ENCODE data around the gene TATDN3.
"Not testable (repeated sequence)": the region's sequence is repeated elsewhere in the genome, so short reads cannot be mapped to it uniquely, and the experiment has no call there.

The TATDN3 gene

GRCh38 chr1:212833211-212834207, 41.8 kb downstream of the TATDN3 start:
- DNase-seq, result not testable (repeated sequence)

- no peak for DNase-seq
These were observed 46.5 kb downstream of the TATDN3 start for GRCh38 chr1:212838145-212838544.

- not testable (repeated sequence) for DNase-seq
These were observed 52.8 kb downstream of the TATDN3 start for GRCh38 chr1:212844521-212844920.

GRCh38 chr1:212847549-212847948, 55.9 kb downstream of the TATDN3 start, which contains the start of gene SPATA45:
Gene SPATA45 (minus strand): TSS chr1:212847649. CDS start chr1:212836149, 11,500 bp downstream.
- no peak for DNase-seq

DNA sequence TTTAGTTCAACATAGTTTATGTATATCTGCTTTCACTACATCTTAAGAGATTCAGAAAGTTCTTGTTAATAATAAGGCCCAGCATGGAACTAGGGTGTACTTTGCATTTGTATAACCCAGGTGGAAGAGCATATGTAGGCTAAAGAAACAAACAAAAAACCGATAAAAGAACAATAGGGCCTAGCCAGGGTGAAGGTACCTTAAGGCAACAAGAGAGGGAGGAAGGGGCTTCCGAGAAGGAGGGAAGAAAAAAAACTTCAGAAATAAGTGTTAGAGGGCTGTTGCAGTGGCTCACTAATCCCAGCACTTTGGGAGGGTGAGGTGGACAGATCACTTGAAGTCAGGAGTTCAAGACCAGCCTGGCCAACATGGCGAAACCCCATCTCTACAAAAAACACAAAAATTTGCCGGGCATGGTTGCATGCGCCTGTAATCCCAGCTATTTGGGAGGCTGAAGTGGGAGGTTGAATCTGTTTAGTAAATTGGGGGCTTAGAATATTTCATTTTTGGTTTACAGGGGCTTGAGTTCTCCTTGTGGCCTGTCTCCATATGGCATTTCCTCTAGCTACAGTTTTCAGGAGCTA, 60.5 kb downstream of the TATDN3 start:
- no peak for DNase-seq

DNA sequence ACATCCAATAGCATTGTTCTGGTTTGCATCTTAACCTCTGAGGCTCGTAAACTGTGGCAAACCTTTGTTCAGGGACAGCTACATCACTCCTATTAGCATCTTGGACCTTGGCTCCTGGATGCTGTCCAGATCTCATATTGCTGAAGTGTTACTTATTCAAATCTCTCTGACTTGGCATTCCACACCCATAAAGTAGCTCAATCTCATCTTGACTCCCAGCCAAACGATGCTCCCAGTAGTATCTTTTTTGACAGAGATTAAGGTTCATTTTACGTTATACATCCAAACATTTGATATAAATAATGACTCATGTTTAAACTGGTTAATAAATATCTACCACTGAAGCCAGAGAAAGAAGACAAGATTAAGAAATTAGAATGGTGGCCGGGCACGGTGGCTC, 62.0 kb downstream of the TATDN3 start:
- no peak for DNase-seq

GRCh38 chr1:212856755-212857154, 65.1 kb downstream of the TATDN3 start:
- no peak for DNase-seq

DNA sequence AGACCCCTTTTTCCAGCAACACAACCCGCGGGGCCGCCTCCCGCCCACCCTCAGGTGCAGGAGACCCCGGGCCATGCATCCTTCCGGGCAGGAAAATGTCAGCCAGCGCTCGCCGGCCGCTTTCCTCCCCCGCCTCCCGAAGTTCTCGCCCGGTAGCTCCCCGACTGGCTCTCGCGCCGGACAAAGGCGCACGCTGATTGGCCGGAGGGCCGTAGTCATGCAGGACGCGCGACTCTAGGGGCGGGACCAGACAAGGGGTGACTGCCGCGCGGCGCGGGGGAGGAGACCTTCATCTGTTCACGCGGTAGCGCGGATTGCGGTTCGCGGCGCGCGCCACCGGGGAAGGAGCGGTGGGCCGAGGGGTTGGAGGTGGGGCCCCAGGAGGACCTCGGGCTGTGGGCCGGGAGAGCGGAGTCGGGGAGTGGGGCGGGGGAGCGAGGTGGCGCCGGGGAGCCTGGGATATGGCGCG, 66.3 kb downstream of the TATDN3 start, which contains the start of gene FLVCR1:
Gene FLVCR1 (plus strand): TSS at position 284 of the 469 bp plus-strand sequence. CDS start 178 bp downstream, at position 462.
- peak; percentile 80 for DNase-seq

GRCh38 chr1:212858461-212859265, 67.0 kb downstream of the TATDN3 start:
- no peak for DNase-seq

- DNase-seq, result no peak
These were observed 69.3 kb downstream of the TATDN3 start for GRCh38 chr1:212860713-212861581.

- no peak for DNase-seq
These were observed 70.5 kb downstream of the TATDN3 start for GRCh38 chr1:212862111-212862690.

DNA sequence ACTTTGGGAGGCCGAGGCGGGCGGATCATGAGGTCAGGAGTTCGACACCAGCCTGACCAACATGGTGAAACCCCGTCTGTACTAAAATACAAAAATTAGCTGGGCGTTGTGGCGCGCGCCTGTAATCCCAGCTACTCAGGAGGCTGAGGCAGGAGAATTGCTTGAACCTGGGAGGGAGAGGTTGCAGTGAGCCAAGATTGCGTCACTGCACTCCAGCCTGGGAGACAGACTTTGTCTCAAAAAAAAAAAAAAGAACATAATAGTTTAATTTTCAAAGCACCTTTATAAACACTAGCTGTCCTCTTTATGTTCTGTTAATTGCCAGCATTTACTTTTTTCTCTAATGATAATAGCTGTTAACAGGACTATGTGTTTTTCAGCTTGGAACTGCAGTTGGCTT, 71.7 kb downstream of the TATDN3 start:
- not testable (repeated sequence) for DNase-seq

- DNase-seq, result no peak
These were observed 72.5 kb downstream of the TATDN3 start for GRCh38 chr1:212864201-212864600.

Measured in T-helper 9 cell (primary cell).